ENCODE results near the gene KCTD8. TPM values are rescaled to one million over a fixed set of nuclear protein-coding genes. Genes with fewer than 3 reads are reported as not detected.

Gene KCTD8
- total RNA-seq, 1 donor from 2014 or later, result not detected

- Mint-ChIP-seq H3K27me3 (ENCODE audit: unreplicated experiment) (no peaks in the 10 kb centered on the region), H3K36me3 (ENCODE audit: unreplicated experiment) (no peaks in the 10 kb centered on the region), H3K4me1 (ENCODE audit: unreplicated experiment) (no peaks in the 10 kb centered on the region), H3K4me3 (ENCODE audit: unreplicated experiment) (no peak overlapping the region), H3K9me3 (ENCODE audit: unreplicated experiment) (peaks cover 11% of the 10 kb centered on the region), H3K27ac (ENCODE audit: unreplicated experiment) (no peak overlapping the region)
- TF ChIP-seq, protein P1, sequence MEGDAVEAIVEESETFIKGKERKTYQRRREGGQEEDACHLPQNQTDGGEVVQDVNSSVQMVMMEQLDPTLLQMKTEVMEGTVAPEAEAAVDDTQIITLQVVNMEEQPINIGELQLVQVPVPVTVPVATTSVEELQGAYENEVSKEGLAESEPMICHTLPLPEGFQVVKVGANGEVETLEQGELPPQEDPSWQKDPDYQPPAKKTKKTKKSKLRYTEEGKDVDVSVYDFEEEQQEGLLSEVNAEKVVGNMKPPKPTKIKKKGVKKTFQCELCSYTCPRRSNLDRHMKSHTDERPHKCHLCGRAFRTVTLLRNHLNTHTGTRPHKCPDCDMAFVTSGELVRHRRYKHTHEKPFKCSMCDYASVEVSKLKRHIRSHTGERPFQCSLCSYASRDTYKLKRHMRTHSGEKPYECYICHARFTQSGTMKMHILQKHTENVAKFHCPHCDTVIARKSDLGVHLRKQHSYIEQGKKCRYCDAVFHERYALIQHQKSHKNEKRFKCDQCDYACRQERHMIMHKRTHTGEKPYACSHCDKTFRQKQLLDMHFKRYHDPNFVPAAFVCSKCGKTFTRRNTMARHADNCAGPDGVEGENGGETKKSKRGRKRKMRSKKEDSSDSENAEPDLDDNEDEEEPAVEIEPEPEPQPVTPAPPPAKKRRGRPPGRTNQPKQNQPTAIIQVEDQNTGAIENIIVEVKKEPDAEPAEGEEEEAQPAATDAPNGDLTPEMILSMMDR (IDR thresholded peaks at IDR 0.05), result no peak
- DNase-seq (ENCODE audit: extremely low spot score, unreplicated experiment), result no peak
Observed at GRCh38 chr4:44479731-44480130, 31.1 kb upstream of the KCTD8 start.

GRCh38 chr4:44462259-44462658 lies 13.7 kb upstream of the KCTD8 start:
- H3K27ac Mint-ChIP-seq (ENCODE audit: unreplicated experiment), result no peak overlapping the region
- TF ChIP-seq, protein P1 (IDR thresholded peaks at IDR 0.05), result no peak
- H3K9me3 Mint-ChIP-seq (ENCODE audit: unreplicated experiment), result peaks cover 5% of the 10 kb centered on the region
- no peaks in the 10 kb centered on the region for H3K27me3 Mint-ChIP-seq (ENCODE audit: unreplicated experiment)
- H3K36me3 Mint-ChIP-seq (ENCODE audit: unreplicated experiment), result no peaks in the 10 kb centered on the region
- no peak for DNase-seq (ENCODE audit: extremely low spot score, unreplicated experiment)
- no peaks in the 10 kb centered on the region for H3K4me1 Mint-ChIP-seq (ENCODE audit: unreplicated experiment)
- H3K4me3 Mint-ChIP-seq (ENCODE audit: unreplicated experiment), result no peak overlapping the region

- Mint-ChIP-seq H3K4me1 (ENCODE audit: unreplicated experiment) (peaks cover 6% of the 10 kb centered on the region), H3K4me3 (ENCODE audit: unreplicated experiment) (no peak overlapping the region), H3K36me3 (ENCODE audit: unreplicated experiment) (no peaks in the 10 kb centered on the region), H3K9me3 (ENCODE audit: unreplicated experiment) (no peaks in the 10 kb centered on the region), H3K27me3 (ENCODE audit: unreplicated experiment) (peaks cover 65% of the 10 kb centered on the region), H3K27ac (ENCODE audit: unreplicated experiment) (no peak overlapping the region)
- DNase-seq (ENCODE audit: extremely low spot score, unreplicated experiment), result peak; percentile 84
- TF ChIP-seq, protein P1 (IDR thresholded peaks at IDR 0.05), result no peak
Observed at GRCh38 chr4:44447563-44448504, 775 bp downstream of the KCTD8 start.

DNA sequence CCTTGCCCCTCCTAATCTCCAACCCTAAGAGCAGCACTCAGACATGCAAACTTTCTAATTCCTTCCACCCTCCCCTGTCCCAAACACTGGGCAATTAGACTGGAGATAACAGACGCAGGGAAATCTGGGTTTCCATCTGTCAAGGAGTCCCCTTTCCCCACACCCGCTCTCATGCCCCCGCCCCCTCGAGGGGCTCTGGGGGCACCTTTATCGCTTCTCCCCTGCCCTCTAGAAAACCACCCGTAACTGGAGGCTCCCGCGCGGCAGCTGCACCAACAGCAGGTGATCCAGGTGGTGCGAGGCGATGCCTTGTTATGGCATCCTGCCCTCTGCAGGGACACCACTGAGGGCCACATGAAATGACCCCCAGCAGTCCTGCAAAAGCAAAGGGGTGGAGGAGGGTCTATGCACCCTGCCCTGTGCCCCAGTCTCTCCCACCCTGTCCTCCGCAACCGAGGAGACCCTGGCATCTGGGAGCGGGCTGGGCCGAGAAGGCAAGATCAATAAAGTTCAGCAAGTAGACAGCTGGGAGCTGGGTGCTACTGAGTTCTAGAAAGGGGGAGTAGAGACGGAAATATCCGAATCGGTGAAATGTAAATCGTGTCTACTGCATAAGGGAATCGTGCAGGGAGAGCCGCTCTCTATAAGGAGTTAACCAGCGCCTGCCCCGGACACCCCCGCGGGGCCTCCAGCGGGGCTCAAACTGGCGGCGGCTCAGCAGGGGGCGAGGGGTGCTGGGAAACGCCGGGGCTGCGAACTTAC lies 1.6 kb downstream of the KCTD8 start:
- Mint-ChIP-seq H3K4me3 (ENCODE audit: unreplicated experiment) (no peak overlapping the region), H3K9me3 (ENCODE audit: unreplicated experiment) (no peaks in the 10 kb centered on the region), H3K27me3 (ENCODE audit: unreplicated experiment) (peaks cover 61% of the 10 kb centered on the region), H3K36me3 (ENCODE audit: unreplicated experiment) (no peaks in the 10 kb centered on the region), H3K4me1 (ENCODE audit: unreplicated experiment) (peaks cover 6% of the 10 kb centered on the region), H3K27ac (ENCODE audit: unreplicated experiment) (no peak overlapping the region)
- TF ChIP-seq, protein P1 (IDR thresholded peaks at IDR 0.05), result no peak
- DNase-seq (ENCODE audit: extremely low spot score, unreplicated experiment), result no peak

GRCh38 chr4:44446191-44446590 lies 2.4 kb downstream of the KCTD8 start:
- Mint-ChIP-seq H3K4me1 (ENCODE audit: unreplicated experiment) (peaks cover 6% of the 10 kb centered on the region), H3K36me3 (ENCODE audit: unreplicated experiment) (no peaks in the 10 kb centered on the region), H3K27me3 (ENCODE audit: unreplicated experiment) (peaks cover 55% of the 10 kb centered on the region), H3K9me3 (ENCODE audit: unreplicated experiment) (no peaks in the 10 kb centered on the region), H3K27ac (ENCODE audit: unreplicated experiment) (no peak overlapping the region), H3K4me3 (ENCODE audit: unreplicated experiment) (no peak overlapping the region)
- no peak for DNase-seq (ENCODE audit: extremely low spot score, unreplicated experiment)
- TF ChIP-seq, protein P1 (IDR thresholded peaks at IDR 0.05), result no peak
